Measurements from ENCODE around the gene TNFRSF12A.

The TNFRSF12A gene, protein sequence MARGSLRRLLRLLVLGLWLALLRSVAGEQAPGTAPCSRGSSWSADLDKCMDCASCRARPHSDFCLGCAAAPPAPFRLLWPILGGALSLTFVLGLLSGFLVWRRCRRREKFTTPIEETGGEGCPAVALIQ

DNA sequence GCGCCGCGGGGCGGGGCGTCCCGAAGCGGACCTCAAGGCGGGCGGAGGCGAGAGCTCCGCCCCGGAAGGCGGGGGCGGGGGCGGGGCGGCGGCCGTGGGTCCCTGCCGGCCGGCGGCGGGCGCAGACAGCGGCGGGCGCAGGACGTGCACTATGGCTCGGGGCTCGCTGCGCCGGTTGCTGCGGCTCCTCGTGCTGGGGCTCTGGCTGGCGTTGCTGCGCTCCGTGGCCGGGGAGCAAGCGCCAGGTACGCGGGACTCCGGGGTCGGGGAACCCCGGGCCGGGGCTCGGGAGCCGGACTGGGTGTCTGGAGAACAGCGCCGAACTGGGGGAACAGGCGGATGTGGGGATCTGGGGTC is at the start of gene TNFRSF12A:
Gene TNFRSF12A (plus strand): TSS at position 122 of the 357 bp plus-strand sequence. CDS start 30 bp downstream, at position 152.
- Histone ChIP-seq H3K4me1 (ENCODE audit: low read length) (peaks cover 32% of the 10 kb centered on the region), H3K4me3 (ENCODE audit: low read length) (peak within 1 kb of the TSS; percentile 90)

DNA sequence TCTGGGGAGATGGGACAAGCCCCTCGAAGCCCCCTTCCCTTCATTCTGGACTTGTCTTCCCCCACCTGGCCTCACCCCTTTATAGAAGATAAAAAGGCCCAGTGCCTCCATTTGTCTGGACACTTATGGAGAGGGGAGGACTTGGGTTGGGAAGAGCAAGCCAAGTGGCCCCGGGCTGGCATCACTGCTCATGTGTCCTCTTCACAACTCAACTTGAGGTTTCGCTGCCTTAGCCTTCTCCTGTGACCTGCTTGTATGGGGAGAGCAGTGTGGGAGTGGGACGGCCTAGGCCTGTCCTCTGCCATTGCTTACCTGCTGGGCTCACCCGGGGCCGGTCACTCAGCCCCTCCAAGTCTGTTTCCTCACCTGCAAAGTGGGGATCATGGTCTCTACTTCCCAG is 49.6 kb upstream of the TNFRSF12A start:
- peaks cover 34% of the 10 kb centered on the region for H3K79me2 ChIP-seq (ENCODE audit: low read length)
- peaks cover 26% of the 10 kb centered on the region for H3K4me1 ChIP-seq (ENCODE audit: low read length)
- peak overlapping the region; percentile 97 for H3K4me3 ChIP-seq (ENCODE audit: low read length)

More for the DNA sequence above, at the start of gene TNFRSF12A:
- Histone ChIP-seq H3K27me3 (ENCODE audit: low read depth, low read length) (no peaks in the 10 kb centered on the region), H3K9ac (ENCODE audit: low read length) (peak within 1 kb of the TSS; percentile 49), H2AFZ (ENCODE audit: low read depth, low read length) (peak within 1 kb of the TSS; percentile 86; the same call in 1 of the 2 replicates), H3K79me2 (ENCODE audit: low read length) (no peaks in the 10 kb centered on the region), H3K4me2 (ENCODE audit: low read length) (peak within 1 kb of the TSS; percentile 96), H3K36me3 (replicated peaks; ENCODE audit: low read depth, low read length) (no peaks in the 10 kb centered on the region), H4K20me1 (ENCODE audit: insufficient read depth, low read length) (no peaks in the 10 kb centered on the region), H3K27ac (ENCODE audit: low read length) (no peak within 1 kb of the TSS), H3K9me3 (ENCODE audit: insufficient read depth, low read length) (no peaks in the 10 kb centered on the region)
- TF ChIP-seq EZH2phosphoT487 (IDR thresholded peaks at IDR 0.05; ENCODE audit: low read depth) = no peak
- TF ChIP-seq, protein P1, sequence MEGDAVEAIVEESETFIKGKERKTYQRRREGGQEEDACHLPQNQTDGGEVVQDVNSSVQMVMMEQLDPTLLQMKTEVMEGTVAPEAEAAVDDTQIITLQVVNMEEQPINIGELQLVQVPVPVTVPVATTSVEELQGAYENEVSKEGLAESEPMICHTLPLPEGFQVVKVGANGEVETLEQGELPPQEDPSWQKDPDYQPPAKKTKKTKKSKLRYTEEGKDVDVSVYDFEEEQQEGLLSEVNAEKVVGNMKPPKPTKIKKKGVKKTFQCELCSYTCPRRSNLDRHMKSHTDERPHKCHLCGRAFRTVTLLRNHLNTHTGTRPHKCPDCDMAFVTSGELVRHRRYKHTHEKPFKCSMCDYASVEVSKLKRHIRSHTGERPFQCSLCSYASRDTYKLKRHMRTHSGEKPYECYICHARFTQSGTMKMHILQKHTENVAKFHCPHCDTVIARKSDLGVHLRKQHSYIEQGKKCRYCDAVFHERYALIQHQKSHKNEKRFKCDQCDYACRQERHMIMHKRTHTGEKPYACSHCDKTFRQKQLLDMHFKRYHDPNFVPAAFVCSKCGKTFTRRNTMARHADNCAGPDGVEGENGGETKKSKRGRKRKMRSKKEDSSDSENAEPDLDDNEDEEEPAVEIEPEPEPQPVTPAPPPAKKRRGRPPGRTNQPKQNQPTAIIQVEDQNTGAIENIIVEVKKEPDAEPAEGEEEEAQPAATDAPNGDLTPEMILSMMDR (IDR thresholded peaks at IDR 0.05; ENCODE audit: low read depth, low read length) = no peak

DNA sequence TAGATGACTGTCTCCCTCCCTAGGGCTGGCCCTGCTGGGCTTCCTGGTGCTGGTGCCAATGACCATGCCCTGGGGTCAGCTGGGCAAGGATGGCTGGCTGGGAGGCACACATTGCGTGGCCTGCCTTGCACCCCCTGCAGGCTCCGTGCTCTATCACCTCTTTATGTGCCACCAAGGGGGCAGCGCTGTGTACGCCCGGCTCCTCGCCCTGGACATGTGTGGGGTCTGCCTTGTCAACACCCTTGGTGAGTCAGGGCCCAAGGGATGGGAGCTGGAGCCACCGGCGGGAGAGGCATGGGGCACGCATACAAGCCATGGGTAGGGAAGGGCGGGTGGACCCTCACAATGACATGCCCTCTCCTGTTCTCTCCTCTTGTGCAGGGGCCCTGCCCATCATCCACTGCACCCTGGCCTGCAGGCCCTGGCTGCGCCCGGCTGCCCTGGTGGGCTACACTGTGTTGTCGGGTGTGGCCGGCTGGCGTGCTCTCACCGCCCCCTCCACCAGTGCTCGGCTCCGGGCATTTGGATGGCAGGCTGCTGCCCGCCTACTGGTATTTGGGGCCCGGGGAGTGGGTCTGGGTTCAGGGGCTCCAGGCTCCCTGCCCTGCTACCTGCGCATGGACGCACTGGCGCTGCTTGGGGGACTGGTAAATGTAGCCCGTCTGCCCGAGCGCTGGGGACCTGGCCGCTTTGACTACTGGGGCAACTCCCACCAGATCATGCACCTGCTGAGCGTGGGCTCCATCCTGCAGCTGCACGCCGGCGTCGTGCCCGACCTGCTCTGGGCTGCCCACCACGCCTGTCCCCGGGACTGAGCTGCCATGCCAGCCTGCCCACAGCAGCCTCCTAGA is 48.8 kb upstream of the TNFRSF12A start:
- Histone ChIP-seq H3K4me2 (ENCODE audit: low read length) (peak overlapping the region; percentile 79), H3K4me1 (ENCODE audit: low read length) (peaks cover 20% of the 10 kb centered on the region), H3K36me3 (replicated peaks; ENCODE audit: low read depth, low read length) (peaks cover 40% of the 10 kb centered on the region), H3K79me2 (ENCODE audit: low read length) (peaks cover 28% of the 10 kb centered on the region), H3K9me3 (ENCODE audit: insufficient read depth, low read length) (no peaks in the 10 kb centered on the region), H2AFZ (ENCODE audit: low read depth, low read length) (no peak overlapping the region), H3K27ac (ENCODE audit: low read length) (no peak overlapping the region), H3K4me3 (ENCODE audit: low read length) (peak overlapping the region; percentile 97), H4K20me1 (ENCODE audit: insufficient read depth, low read length) (peaks cover 29% of the 10 kb centered on the region), H3K9ac (ENCODE audit: low read length) (no peak overlapping the region), H3K27me3 (ENCODE audit: low read depth, low read length) (no peaks in the 10 kb centered on the region)
- TF ChIP-seq, protein P1 (IDR thresholded peaks at IDR 0.05; ENCODE audit: low read depth, low read length) = 0 out of 2 replicates have a peak, but pooled peaks have one; percentile 7
- no peak for TF ChIP-seq EZH2phosphoT487 (IDR thresholded peaks at IDR 0.05; ENCODE audit: low read depth)

More for the DNA sequence above, 49.6 kb upstream of the TNFRSF12A start:
- H3K4me2 ChIP-seq (ENCODE audit: low read length) = peak overlapping the region; percentile 79
- no peak overlapping the region for H2AFZ ChIP-seq (ENCODE audit: low read depth, low read length)
- no peaks in the 10 kb centered on the region for H3K27me3 ChIP-seq (ENCODE audit: low read depth, low read length)
- peaks cover 38% of the 10 kb centered on the region for H3K36me3 ChIP-seq (replicated peaks; ENCODE audit: low read depth, low read length)
- TF ChIP-seq, protein P1 (IDR thresholded peaks at IDR 0.05; ENCODE audit: low read depth, low read length) = no peak
- TF ChIP-seq EZH2phosphoT487 (IDR thresholded peaks at IDR 0.05; ENCODE audit: low read depth) = no peak
- peaks cover 32% of the 10 kb centered on the region for H4K20me1 ChIP-seq (ENCODE audit: insufficient read depth, low read length)
- H3K27ac ChIP-seq (ENCODE audit: low read length) = peak overlapping the region; percentile 26
- no peaks in the 10 kb centered on the region for H3K9me3 ChIP-seq (ENCODE audit: insufficient read depth, low read length)
- H3K9ac ChIP-seq (ENCODE audit: low read length) = peak overlapping the region; percentile 87
